ENCODE results near the gene SPPL2B.
"Not testable (repeated sequence)": the region's sequence is repeated elsewhere in the genome, so short reads cannot be mapped to it uniquely, and the experiment has no call there.

Gene SPPL2B

GRCh38 chr19:2328401-2329148 is at the start of gene SPPL2B, which contains the start of gene LSM7:
Gene SPPL2B (plus strand): TSS chr19:2328684. CDS start chr19:2328710, 26 bp downstream.
Gene LSM7 (minus strand): TSS chr19:2328586. CDS start chr19:2328566, 20 bp downstream.
- Histone ChIP-seq H3K27ac (ENCODE audit: low read depth, low read length) (peak within 1 kb of the TSS; percentile 67), H3K27me3 (ENCODE audit: insufficient read depth, low read length) (no peaks in the 10 kb centered on the region), H3K4me1 (ENCODE audit: control insufficient read depth, insufficient read depth, low read length, unreplicated experiment) (peaks cover 10% of the 10 kb centered on the region), H3K36me3 (ENCODE audit: insufficient read depth, low read length) (no peaks in the 10 kb centered on the region), H3K4me3 (ENCODE audit: low read depth, low read length) (peak within 1 kb of the TSS; percentile 99), H2AFZ (ENCODE audit: low read length, unreplicated experiment) (peak within 1 kb of the TSS; percentile 68), H3K79me2 (ENCODE audit: control insufficient read depth, insufficient read depth, low read length, unreplicated experiment) (peaks cover 43% of the 10 kb centered on the region)

GRCh38 chr19:2280633-2281264 is 47.7 kb upstream of the SPPL2B start:
- no peak overlapping the region for H3K4me3 ChIP-seq (ENCODE audit: low read depth, low read length)
- H3K27me3 ChIP-seq (ENCODE audit: insufficient read depth, low read length), result no peaks in the 10 kb centered on the region
- peaks cover 4% of the 10 kb centered on the region for H3K4me1 ChIP-seq (ENCODE audit: control insufficient read depth, insufficient read depth, low read length, unreplicated experiment)

DNA sequence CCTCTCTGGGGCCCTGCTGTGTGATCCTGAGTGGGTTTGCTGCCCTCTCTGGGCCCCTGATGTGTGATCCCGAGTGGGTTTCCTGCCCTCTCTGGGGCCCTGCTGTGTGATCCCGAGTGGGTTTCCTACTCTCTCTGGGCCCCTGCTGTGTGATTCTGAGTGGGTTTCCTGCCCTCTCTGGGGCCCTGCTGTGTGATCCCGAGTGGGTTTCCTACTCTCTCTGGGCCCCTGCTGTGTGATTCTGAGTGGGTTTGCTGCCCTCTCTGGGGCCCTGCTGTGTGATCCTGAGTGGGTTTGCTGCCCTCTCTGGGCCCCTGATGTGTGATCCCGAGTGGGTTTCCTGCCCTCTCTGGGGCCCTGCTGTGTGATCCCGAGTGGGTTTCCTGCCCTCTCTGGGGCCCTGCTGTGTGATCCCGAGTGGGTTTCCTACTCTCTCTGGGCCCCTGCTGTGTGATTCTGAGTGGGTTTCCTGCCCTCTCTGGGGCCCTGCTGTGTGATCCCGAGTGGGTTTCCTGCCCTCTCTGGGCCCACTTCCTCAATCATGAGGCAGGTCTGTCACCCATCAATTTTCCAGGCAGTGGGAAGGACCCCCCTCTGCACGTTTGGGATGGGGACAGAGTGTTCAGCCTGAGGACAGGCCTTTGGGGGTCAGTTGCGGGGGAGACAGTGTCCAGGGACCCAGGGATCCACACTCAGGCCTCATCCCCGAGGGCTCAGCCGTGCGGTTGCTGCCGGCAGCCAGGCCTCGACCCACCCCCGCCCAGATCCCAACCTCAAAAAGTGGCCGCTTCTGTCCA is 47.0 kb upstream of the SPPL2B start:
- H3K4me3 ChIP-seq (ENCODE audit: low read depth, low read length), result peak overlapping the region; percentile 29; the same call in 1 of the 2 replicates
- not testable (repeated sequence) for H3K27ac ChIP-seq (ENCODE audit: low read depth, low read length)

More at GRCh38 chr19:2280633-2281264, 47.7 kb upstream of the SPPL2B start:
- Histone ChIP-seq H3K36me3 (ENCODE audit: insufficient read depth, low read length) (no peaks in the 10 kb centered on the region), H3K27ac (ENCODE audit: low read depth, low read length) (no peak overlapping the region), H2AFZ (ENCODE audit: low read length, unreplicated experiment) (no peak overlapping the region), H3K79me2 (ENCODE audit: control insufficient read depth, insufficient read depth, low read length, unreplicated experiment) (peaks cover 2% of the 10 kb centered on the region)

DNA sequence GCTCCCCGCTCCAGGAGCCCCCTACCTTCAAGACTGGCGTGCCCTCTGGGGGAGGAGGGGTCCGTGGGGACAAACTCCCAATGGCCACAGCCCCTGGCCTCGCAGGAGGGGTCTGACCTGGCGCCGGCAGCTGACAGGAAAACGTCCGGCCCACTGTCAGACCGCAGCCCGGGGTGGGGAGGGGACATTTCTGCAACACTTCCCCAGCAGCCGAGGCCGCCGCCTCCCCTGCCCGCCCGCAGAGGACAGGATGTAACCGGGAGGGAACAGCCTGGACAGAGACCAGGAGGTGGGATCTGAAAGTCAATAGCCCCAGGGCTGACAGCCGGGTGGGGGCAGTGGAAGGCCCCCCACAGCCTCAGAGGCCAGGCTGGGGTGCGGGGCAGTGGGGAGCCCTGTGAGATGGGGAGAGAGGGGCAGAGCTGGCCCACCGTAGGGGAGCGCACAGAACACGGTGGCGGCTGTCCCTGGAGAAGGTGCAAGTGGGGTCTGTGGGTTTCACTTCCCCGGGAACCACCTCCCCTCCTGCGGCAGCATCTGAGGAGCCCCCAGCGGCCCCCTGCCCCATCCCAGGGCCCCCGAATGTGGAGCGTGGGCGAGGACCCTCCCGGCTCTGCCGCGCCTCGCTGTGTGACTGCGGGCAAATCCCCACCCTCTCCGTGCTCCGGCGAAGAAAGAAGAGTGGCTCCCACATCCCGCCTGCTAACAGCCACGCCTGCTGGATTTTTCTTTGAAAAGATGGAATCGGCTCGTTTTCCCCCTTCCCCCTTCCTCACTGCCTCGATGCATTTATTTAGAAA is 46.2 kb upstream of the SPPL2B start, which contains the start of gene PEAK3:
Gene PEAK3, minus strand, starts transcription at position 114 of the 800 bp plus-strand sequence. CDS start 1,244 bp downstream, outside the sequence.
- Histone ChIP-seq H3K79me2 (ENCODE audit: control insufficient read depth, insufficient read depth, low read length, unreplicated experiment) (no peaks in the 10 kb centered on the region), H3K36me3 (ENCODE audit: insufficient read depth, low read length) (no peaks in the 10 kb centered on the region), H2AFZ (ENCODE audit: low read length, unreplicated experiment) (no peak within 1 kb of the TSS), H3K4me1 (ENCODE audit: control insufficient read depth, insufficient read depth, low read length, unreplicated experiment) (peaks cover 4% of the 10 kb centered on the region), H3K4me3 (ENCODE audit: low read depth, low read length) (peak within 1 kb of the TSS; percentile 29; the same call in 1 of the 2 replicates), H3K27ac (ENCODE audit: low read depth, low read length) (no peak within 1 kb of the TSS), H3K27me3 (ENCODE audit: insufficient read depth, low read length) (no peaks in the 10 kb centered on the region)

More for the DNA sequence above, 47.0 kb upstream of the SPPL2B start:
- not testable (repeated sequence) for H3K79me2 ChIP-seq (ENCODE audit: control insufficient read depth, insufficient read depth, low read length, unreplicated experiment); H3K4me1 ChIP-seq (ENCODE audit: control insufficient read depth, insufficient read depth, low read length, unreplicated experiment); H3K36me3 ChIP-seq (ENCODE audit: insufficient read depth, low read length); H3K27me3 ChIP-seq (ENCODE audit: insufficient read depth, low read length); H2AFZ ChIP-seq (ENCODE audit: low read length, unreplicated experiment)

GRCh38 chr19:2282862-2283237 is 45.6 kb upstream of the SPPL2B start:
- H3K4me3 ChIP-seq (ENCODE audit: low read depth, low read length), result no peak overlapping the region

GRCh38 chr19:2283835-2284507 is 44.5 kb upstream of the SPPL2B start:
- Histone ChIP-seq H3K79me2 (ENCODE audit: control insufficient read depth, insufficient read depth, low read length, unreplicated experiment) (no peaks in the 10 kb centered on the region), H3K4me3 (ENCODE audit: low read depth, low read length) (no peak overlapping the region), H3K4me1 (ENCODE audit: control insufficient read depth, insufficient read depth, low read length, unreplicated experiment) (peaks cover 4% of the 10 kb centered on the region), H3K36me3 (ENCODE audit: insufficient read depth, low read length) (no peaks in the 10 kb centered on the region), H3K27ac (ENCODE audit: low read depth, low read length) (no peak overlapping the region), H2AFZ (ENCODE audit: low read length, unreplicated experiment) (no peak overlapping the region), H3K27me3 (ENCODE audit: insufficient read depth, low read length) (peaks cover 4% of the 10 kb centered on the region; the same call in 1 of the 2 replicates)

More at GRCh38 chr19:2282862-2283237, 45.6 kb upstream of the SPPL2B start:
- no peaks in the 10 kb centered on the region for H3K27me3 ChIP-seq (ENCODE audit: insufficient read depth, low read length)
- H3K36me3 ChIP-seq (ENCODE audit: insufficient read depth, low read length), result no peaks in the 10 kb centered on the region
- peaks cover 4% of the 10 kb centered on the region for H3K4me1 ChIP-seq (ENCODE audit: control insufficient read depth, insufficient read depth, low read length, unreplicated experiment)
- no peak overlapping the region for H2AFZ ChIP-seq (ENCODE audit: low read length, unreplicated experiment)
- no peak overlapping the region for H3K27ac ChIP-seq (ENCODE audit: low read depth, low read length)
- H3K79me2 ChIP-seq (ENCODE audit: control insufficient read depth, insufficient read depth, low read length, unreplicated experiment), result no peaks in the 10 kb centered on the region

DNA sequence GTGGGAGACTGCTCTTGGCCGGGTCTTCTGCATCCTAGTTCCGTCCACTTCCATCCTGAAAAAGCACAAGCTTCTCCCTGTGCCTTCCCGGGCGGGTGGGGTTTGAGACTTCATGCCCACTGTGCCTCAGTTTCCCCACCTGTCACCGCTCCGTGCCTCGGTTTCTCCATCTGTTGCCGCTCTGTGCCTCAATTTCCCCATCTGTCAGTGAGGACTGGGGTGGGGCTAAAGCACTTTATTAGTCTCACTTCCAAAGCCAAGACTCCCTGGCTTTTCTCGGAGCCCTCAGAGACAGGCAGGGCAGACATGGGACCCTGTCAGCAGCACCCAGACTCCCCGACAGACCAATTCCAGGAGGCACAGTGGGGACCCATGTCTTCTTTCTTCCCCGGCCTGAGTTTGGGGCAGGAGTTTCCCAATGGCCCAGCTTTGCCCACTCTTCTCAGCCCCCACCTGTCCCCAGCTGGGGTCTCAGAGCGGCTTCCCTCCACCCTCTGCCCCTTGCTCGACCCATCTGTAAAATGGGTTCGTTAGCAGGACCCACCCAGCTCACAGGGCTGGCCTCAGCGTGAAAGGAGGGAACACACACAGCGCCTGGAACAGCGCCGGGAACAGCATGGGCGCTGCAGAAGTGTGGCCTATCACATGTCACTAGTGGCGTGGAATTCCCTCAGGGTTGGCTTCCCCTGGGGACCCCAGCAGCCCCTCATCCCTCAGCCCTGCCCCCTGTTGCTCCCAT is 41.9 kb upstream of the SPPL2B start:
- Histone ChIP-seq H3K27ac (ENCODE audit: low read depth, low read length) (no peak overlapping the region), H3K4me1 (ENCODE audit: control insufficient read depth, insufficient read depth, low read length, unreplicated experiment) (peaks cover 8% of the 10 kb centered on the region), H2AFZ (ENCODE audit: low read length, unreplicated experiment) (no peak overlapping the region), H3K4me3 (ENCODE audit: low read depth, low read length) (no peak overlapping the region), H3K36me3 (ENCODE audit: insufficient read depth, low read length) (no peaks in the 10 kb centered on the region), H3K27me3 (ENCODE audit: insufficient read depth, low read length) (peaks cover 30% of the 10 kb centered on the region), H3K79me2 (ENCODE audit: control insufficient read depth, insufficient read depth, low read length, unreplicated experiment) (no peaks in the 10 kb centered on the region)

DNA sequence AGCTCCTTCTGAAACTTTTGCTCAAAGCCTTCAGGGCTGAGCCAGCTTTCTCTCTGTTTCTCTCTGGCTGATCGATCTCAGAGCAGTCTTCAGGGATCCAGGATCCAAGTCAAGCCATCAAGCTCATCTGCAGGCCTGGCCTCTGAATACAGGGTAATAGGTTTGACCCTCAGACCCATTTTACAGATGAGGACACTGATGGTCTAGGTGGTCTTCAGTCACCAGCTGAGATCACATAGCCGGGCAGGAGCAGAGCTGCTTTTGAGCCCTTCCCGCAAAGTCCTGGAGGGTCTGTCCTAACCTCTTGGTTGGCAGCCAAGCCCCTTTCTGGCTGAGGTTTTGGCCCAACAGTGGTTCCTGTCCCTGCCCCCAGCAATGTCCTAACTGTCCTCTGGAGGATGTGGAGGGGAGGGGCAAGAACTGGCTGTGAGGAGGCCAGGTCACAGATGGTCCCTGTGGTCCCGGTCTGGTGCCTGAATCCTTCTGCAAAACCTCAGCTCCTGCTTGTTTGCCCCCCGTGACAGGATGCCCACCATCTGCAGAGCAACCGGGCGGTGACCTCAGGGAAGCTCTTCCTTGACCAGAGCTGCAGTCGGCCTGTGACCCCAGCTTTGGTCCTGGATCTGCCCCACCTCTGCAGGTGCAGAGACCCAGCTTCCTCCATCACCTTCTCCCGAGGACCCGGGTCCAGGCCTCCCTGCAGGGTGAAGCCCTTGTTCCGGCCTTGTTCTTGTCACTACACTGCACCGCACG is 40.7 kb upstream of the SPPL2B start:
- H3K27me3 ChIP-seq (ENCODE audit: insufficient read depth, low read length), result peaks cover 31% of the 10 kb centered on the region
- H3K36me3 ChIP-seq (ENCODE audit: insufficient read depth, low read length), result no peaks in the 10 kb centered on the region
- H3K4me3 ChIP-seq (ENCODE audit: low read depth, low read length), result no peak overlapping the region
- no peaks in the 10 kb centered on the region for H3K79me2 ChIP-seq (ENCODE audit: control insufficient read depth, insufficient read depth, low read length, unreplicated experiment)
- H2AFZ ChIP-seq (ENCODE audit: low read length, unreplicated experiment), result no peak overlapping the region
- peaks cover 4% of the 10 kb centered on the region for H3K4me1 ChIP-seq (ENCODE audit: control insufficient read depth, insufficient read depth, low read length, unreplicated experiment)
- H3K27ac ChIP-seq (ENCODE audit: low read depth, low read length), result no peak overlapping the region

All from ACC112 (cell line).